Stimulated activated CD8-positive, alpha-beta memory T cell treated with anti-CD3 and anti-CD28 coated beads, Interleukin-4, amount 100 ng/mL, for 48 hours (primary cell): Measurements from ENCODE around the gene UMPS.
A peak's percentile ranks its signal among the peaks of the same experiment; 100 is the strongest.
"Not testable (repeated sequence)": the region's sequence is repeated elsewhere in the genome, so short reads cannot be mapped to it uniquely, and the experiment has no call there.

Experiments used
- DNase-seq: peaks from one replicate; pipeline ENCODE4 v3.0.0-alpha.2; 2020

UMPS gene

GRCh38 chr3:124707656-124708062 is 22.6 kb upstream of the UMPS start:
- DNase-seq = no peak

DNA sequence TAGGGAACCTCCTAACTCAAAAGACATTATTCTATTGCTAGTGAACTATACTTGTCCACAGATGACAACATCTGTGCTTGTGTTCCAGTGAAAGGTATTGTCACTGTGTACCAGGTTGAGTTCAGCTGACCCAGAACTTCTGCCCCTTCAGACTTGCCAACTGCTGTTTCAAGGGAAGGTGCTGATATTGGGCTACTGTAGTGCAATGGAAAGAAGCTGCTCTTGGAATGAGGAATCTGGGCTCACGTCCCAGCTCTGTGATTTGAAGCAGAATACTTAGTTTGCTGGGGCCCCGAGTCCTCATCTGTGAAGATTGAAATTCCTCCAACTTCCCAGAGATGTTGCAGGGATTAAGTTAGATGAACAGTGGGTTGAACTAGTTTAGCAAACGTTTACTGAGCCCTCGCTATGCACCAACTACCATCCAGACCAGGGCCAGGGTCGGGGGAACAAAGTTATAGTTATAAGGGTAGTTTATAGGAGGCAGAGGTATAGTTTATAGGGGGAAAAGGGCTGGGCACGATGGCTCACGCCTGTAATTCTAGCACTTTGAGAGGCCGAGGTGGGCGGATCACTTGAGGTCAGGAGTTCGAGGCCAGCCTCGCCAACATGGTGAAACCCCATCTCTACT is 15.9 kb upstream of the UMPS start:
- DNase-seq = no peak

- no peak for DNase-seq
Measured at GRCh38 chr3:124722589-124722988, 7.7 kb upstream of the UMPS start.

GRCh38 chr3:124730941-124731297 is 667 bp downstream of the UMPS start:
- DNase-seq = peak; percentile 42

- DNase-seq = no peak
Measured at GRCh38 chr3:124731760-124732159, 1.5 kb downstream of the UMPS start.

DNA sequence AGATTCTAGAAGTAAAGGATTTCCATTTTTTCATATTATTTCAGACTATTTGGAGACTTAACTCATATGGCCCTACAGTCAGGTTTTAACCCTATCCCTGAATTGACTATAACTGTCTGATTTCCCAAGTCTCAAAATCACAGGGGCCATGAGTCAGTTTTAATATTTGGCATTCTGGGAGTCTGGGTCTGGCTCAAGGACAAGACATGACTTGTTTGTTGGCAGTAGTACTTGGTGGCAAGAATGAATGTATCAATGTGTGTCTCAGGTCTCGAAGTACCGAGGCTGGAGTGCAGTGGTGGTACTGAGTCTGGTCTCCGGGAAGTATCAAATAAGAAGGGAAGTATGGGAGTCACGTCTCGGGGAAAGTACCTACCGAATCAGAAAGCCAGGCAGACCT is 10.8 kb downstream of the UMPS start:
- DNase-seq = no peak

DNA sequence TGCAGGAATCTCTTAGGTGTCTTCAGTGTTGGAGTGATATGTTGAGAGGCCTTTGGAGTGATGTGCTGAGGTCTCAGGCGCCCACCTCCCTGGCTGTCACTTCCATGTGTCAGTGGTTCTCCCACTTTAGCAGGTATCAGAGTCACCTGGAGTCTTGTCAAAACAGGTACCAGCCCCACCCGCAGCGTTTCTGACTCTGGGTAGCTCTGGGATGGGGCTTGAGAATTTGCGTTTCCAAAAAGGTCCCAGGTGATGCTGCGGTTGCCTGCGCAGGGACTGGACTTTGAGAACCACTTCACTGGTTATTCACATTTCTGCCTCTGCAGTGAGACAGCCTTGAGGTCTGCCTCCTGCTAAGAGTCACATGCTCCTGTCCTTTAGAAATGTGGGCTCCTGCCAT is 15.5 kb downstream of the UMPS start:
- DNase-seq = no peak

DNA sequence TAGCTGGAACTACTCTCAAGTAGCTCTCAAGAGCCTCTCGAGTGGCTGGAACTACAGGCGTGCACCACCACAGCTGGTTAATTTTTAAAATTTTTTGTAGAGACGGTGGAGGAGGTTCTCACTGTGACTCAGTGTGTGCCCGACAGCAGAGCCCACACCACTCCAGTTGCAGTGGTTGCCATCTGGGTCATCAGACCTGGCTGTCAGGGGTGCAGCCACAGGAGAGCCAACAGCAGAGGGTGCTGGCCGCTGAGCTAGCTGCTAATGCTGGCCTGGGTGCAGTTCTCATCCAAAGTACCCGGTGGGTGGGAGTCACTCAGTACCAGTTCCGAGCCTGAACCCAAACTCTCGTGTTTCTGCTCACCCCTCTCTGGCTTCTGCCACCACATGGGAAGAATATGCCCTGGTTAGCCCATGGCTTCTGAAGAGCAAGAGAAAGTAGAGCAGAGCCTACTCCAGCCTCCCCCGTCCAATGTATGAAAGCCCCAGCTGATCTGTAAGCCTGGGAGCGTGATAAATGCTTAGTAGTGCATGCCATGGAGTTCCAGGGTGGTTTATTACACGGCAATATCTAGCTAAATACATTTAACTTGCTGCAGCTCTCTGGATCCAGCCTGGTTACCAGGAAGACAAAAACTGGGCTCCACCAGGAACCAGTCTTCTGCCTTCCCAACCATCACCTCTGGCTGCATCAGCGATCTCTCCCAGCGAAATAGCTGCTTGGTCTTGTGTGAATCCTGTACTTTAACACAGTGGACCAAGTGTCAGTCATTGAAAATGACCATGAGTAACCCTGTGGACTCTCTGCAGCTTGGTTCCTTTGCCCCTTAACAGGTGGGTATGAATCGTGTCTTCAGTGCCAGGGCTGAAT is 17.1 kb downstream of the UMPS start:
- DNase-seq = no peak

- DNase-seq = no peak
Measured at GRCh38 chr3:124748560-124749198, 18.4 kb downstream of the UMPS start.

- not testable (repeated sequence) for DNase-seq
Measured at GRCh38 chr3:124749877-124750276, 19.6 kb downstream of the UMPS start.

DNA sequence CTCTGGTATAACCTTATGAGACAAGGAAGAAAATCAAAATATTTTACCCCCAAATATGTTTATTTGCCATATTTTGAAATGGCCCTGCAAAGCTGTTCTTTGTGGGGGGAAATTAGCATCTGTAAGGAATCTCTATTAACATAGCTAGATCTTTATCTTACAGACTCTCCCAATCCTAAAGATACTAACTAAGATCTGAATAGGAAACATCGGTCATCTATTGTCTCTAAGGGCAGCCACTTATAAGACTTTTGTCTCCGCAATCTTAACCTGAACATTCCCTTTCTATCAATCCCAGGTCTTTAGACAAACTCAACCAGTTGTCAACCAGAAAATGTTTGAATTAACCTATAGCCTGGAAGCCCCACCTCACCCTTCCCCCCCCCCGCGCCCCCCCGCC is 21.2 kb downstream of the UMPS start:
- no peak for DNase-seq

GRCh38 chr3:124752051-124752450 is 21.8 kb downstream of the UMPS start:
- DNase-seq = peak; percentile 6

GRCh38 chr3:124757926-124758325 is 27.7 kb downstream of the UMPS start:
- not testable (repeated sequence) for DNase-seq

DNA sequence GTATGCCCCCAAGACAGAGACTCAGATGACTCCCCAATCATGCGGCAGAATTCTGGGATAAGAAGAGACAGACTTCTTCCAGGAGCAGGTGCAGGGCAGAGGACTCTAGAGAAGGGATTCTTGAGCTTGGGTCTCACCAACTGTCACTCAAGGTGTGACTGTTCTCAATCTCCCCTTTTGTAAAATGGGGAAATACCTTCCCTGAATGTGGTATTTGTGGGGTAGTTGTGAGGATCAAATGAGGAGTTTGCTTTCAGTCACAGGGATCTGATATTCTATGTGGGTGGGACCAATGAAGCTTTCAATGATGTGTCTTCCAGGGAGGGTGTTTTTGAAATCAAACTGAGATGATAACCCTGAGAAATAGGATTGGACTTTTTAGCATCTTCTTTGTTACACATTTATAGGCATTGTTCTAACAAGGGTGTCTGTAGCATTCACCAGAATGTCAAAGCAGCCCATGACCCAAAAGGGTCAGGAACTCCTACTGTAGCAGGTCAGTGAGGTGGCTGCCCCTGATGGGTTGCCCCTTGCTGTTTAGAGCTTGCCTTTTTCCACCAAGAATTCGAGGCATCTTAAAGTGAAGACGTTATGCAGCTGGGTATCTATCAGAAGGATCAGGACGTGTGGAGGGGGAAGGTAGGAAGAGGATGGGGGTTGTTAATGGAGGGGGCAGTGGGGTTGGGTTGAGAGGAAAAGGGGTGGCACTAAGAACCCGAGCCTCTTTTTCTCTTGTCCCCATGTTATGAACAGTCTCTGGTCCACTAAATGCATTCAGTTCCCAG is 28.8 kb downstream of the UMPS start:
- no peak for DNase-seq

DNA sequence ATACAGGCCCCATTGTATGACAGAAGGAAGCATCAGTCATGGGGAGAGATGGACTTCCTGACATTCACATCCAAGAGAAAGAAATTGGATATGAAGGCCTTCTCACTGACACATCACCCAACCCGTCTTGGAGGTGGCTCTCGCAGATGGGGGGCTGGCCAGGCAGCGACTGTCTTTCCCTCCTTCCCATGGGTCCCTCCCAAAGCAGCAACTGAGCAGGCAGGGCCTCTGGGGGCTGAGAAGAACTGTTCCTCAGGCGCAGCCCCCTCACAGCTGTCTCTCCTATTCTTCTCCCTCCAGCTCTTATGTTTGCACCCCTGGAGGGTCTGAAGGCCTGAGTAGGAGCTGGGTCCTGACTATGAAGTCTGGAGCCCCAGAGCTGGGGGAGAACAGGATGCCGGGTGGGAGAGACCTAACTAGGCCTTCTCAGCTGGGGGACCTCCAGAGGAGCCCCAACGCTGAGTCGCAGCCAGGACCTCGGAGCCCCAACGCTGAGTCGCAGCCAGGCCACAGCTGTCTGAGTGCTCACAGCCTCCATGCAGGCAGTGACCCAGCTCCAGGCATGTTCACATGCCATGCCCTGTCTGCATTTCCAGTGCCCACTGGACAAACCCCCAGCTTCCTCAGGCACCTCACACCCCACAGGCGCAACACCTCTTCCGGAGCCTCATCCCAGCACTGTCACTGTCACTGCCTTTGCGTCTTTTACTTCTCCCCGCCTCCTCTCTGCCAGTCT is 29.6 kb downstream of the UMPS start:
- DNase-seq = no peak

GRCh38 chr3:124760601-124761000 is 30.3 kb downstream of the UMPS start:
- no peak for DNase-seq

GRCh38 chr3:124761250-124761796 is 31.1 kb downstream of the UMPS start:
- peak; percentile 90 for DNase-seq

- DNase-seq = no peak
Measured at GRCh38 chr3:124761935-124762660, 31.8 kb downstream of the UMPS start.

DNA sequence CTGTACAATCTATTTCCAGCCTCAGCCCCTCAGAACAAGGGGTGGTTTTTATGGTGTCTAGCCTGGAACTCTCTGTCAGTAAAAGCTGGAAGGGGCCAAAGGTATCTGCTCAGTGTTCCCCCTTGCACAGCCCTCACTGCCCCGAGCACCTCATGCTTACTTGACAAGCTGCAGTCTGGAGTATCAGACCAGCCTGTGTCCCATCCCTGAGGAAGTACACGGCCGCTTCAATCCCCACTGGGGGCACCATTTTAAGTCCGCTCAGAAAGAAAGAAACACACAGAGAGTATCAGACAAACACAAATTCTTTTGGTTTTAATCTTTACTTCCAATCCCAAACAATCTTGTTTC is 32.4 kb downstream of the UMPS start:
- DNase-seq = no peak

- no peak for DNase-seq
Measured at GRCh38 chr3:124763206-124763605, 33.0 kb downstream of the UMPS start.

GRCh38 chr3:124763644-124764358 is 33.5 kb downstream of the UMPS start:
- DNase-seq = no peak
